ENCODE measurements around the gene SPIB. TPM values are rescaled to one million over a fixed set of nuclear protein-coding genes. Genes with fewer than 3 reads are reported as not detected.

The SPIB gene
- total RNA-seq, 6 donors from 2014 or later: 0.13 to 2.1 (median 0.56) TPM; not detected in 2

DNA sequence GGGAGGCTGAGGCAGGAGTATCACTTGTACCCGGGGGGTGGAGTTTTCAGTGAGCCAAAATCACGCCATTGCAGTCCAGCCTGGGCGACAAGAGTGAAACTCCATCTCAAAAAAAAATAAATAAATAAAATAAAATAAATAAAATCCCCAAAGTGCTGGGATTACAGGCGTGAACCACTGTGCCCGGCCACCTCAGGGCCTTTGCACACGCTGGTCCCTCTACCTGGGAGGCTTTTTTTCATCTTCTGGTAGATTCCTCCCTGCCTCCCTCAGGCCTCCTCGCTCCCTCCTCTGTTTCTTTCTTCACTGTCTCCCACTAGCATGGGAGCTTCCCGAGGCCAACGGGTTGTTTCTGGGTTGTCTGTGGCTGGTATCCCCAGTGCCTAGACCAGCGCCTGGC is 29.0 kb downstream of the SPIB start:
- H3K9me3 ChIP-seq: no peaks in the 10 kb centered on the region
- no peak overlapping the region for H3K4me3 ChIP-seq
- no peak overlapping the region for H3K27ac ChIP-seq
- H3K4me1 ChIP-seq: no peaks in the 10 kb centered on the region
- DNase-seq (no peak), ATAC-seq (ENCODE audit: low FRiP score in 2 of 2) (no peak)
- no peak for TF ChIP-seq POLR2A (IDR thresholded peaks at IDR 0.05)
- TF ChIP-seq, protein P1, sequence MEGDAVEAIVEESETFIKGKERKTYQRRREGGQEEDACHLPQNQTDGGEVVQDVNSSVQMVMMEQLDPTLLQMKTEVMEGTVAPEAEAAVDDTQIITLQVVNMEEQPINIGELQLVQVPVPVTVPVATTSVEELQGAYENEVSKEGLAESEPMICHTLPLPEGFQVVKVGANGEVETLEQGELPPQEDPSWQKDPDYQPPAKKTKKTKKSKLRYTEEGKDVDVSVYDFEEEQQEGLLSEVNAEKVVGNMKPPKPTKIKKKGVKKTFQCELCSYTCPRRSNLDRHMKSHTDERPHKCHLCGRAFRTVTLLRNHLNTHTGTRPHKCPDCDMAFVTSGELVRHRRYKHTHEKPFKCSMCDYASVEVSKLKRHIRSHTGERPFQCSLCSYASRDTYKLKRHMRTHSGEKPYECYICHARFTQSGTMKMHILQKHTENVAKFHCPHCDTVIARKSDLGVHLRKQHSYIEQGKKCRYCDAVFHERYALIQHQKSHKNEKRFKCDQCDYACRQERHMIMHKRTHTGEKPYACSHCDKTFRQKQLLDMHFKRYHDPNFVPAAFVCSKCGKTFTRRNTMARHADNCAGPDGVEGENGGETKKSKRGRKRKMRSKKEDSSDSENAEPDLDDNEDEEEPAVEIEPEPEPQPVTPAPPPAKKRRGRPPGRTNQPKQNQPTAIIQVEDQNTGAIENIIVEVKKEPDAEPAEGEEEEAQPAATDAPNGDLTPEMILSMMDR (IDR thresholded peaks at IDR 0.05): no peak
- TF ChIP-seq EP300 (IDR thresholded peaks at IDR 0.05): no peak
- no peak for TF ChIP-seq POLR2AphosphoS5 (IDR thresholded peaks at IDR 0.05)
- no peaks in the 10 kb centered on the region for H3K27me3 ChIP-seq
- no peaks in the 10 kb centered on the region for H3K36me3 ChIP-seq
- 96 to 97% methylated on average over 10 of the region's 10 CpGs for WGBS, 2 donors

DNA sequence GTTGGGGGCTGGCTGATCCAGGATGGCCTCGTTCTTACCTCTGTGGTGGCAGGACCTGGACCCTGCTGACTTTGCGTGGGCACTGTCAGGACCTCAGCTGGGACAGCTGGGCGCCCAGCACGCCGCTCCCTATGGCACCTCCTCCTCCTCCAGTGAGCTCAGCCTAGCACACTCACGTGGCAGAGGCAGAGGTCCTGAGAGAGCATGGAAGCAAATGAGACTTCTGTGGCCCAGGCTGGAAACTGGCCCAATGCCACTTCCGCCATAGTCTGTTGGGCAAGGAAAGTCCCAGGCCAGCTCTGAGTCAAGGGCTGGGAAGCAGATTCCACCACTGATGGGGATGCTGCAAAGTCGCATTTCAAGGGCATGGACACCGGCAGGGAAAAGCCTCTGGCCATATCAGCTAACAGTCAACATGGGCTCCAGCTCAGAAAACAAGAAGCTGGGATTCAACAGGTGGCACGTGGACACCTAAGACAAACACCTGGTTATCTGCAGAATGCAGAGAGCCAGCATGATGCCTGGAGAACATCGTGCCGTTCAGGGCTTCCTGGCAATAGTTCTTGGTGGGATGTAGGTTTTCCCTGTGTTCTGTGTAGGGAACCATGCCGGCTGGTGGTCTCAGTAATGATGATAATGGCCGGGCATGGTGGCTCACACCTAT is 30.6 kb downstream of the SPIB start:
- no peak for DNase-seq
- TF ChIP-seq EP300 (IDR thresholded peaks at IDR 0.05): no peak

DNA sequence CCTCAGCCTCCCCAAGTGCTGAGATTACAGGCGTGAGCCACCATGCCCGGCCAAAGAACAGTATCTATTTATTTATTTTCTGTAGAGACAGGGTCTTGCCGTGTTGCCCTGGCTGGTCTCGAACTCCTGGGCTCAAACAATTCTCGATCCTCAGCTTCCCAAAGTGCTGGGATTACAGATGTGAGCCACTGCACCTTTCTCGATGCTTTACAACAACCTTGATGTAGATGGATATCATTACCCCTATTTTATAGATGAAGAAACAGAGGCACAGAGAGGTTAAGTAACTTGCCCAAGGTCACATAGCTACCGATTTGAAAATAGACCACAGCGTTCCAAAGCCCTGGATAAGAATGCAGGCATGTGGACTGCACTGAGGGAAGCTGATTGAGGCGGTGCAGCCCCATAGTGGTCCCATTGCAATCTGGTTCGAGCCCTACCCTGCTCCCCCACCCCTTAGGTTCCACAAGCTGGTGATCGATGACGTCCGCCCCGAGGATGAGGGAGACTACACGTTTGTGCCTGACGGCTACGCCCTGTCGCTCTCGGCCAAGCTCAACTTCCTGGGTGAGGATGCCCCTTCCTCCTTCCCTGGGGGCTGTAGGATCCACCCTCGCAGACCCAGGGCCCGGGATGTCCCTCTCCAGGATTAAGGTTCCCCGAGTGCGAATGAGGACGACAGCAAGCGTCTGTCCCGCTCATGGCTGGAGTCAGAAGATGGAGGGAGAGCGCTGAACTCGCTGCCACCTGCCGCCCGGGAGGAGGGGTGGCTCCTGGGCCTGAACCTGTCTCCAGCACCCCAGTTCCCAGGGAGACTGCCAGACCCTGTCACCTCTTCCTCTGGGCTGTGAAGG is 31.9 kb downstream of the SPIB start:
- Histone ChIP-seq H3K4me3 (no peak overlapping the region), H3K27ac (no peak overlapping the region), H3K36me3 (no peaks in the 10 kb centered on the region), H3K4me1 (no peaks in the 10 kb centered on the region), H3K9me3 (no peaks in the 10 kb centered on the region), H3K27me3 (no peaks in the 10 kb centered on the region)
- ATAC-seq (ENCODE audit: low FRiP score in 2 of 2): no peak
- DNase-seq: no peak
- WGBS, 2 donors: 61 to 79% methylated on average over 15 to 30 of the region's 30 CpGs
- TF ChIP-seq, protein P1 (IDR thresholded peaks at IDR 0.05): no peak
- TF ChIP-seq POLR2A (IDR thresholded peaks at IDR 0.05) (no peak), POLR2AphosphoS5 (IDR thresholded peaks at IDR 0.05) (no peak), EP300 (IDR thresholded peaks at IDR 0.05) (no peak)

More for the DNA sequence above, 30.6 kb downstream of the SPIB start:
- no peaks in the 10 kb centered on the region for H3K27me3 ChIP-seq
- H3K4me3 ChIP-seq: no peak overlapping the region
- WGBS, 2 donors: 77 to 80% methylated on average over 14 of the region's 14 CpGs
- H3K4me1 ChIP-seq: no peaks in the 10 kb centered on the region
- H3K9me3 ChIP-seq: no peaks in the 10 kb centered on the region
- no peaks in the 10 kb centered on the region for H3K36me3 ChIP-seq
- no peak for ATAC-seq (ENCODE audit: low FRiP score in 2 of 2)
- no peak overlapping the region for H3K27ac ChIP-seq

DNA sequence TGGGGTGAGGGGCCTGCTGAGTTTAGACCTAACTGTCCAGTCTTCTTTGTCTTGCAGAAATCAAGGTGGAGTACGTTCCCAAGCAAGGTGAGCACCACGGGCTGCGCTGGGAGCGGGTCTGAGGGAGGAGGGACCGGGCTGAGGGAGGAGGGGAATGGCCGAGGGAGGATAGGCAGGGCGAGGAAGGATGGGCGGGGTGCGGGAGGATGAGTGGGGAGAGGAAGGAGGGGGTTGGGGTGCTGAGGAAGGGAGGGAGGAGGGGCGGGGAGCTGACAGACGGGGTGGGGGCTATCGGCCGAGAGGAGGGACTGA is 32.4 kb downstream of the SPIB start:
- H3K4me1 ChIP-seq: no peaks in the 10 kb centered on the region
- no peak overlapping the region for H3K27ac ChIP-seq
- TF ChIP-seq, protein P1 (IDR thresholded peaks at IDR 0.05): no peak
- TF ChIP-seq POLR2A (IDR thresholded peaks at IDR 0.05) (no peak), POLR2AphosphoS5 (IDR thresholded peaks at IDR 0.05) (no peak), EP300 (IDR thresholded peaks at IDR 0.05) (no peak)
- ATAC-seq (ENCODE audit: low FRiP score in 2 of 2) (no peak), DNase-seq (no peak)
- no peak overlapping the region for H3K4me3 ChIP-seq
- WGBS, 2 donors: 23 to 37% methylated on average over 5 to 13 of the region's 13 CpGs
- H3K9me3 ChIP-seq: no peaks in the 10 kb centered on the region
- no peaks in the 10 kb centered on the region for H3K36me3 ChIP-seq
- no peaks in the 10 kb centered on the region for H3K27me3 ChIP-seq

DNA sequence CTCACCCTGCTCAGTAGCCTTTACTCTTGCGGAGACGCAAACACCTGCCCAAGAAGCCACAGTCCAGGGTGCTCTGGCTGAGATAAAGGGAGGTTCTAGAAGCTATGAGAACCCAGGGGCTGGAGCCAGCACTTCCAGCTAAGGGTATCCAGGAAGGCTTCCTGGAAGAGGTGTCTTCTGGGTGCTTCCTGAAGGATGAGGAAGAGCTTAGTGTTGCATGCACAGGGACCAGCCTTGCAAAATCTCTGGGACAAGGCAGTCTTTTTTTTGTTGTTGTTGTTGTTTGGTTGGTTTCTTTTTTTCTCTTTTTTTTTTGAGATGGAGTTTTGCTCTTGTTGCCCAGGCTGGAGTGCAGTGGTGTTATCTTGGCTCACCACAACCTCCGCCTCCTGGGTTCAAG is 34.5 kb downstream of the SPIB start:
- H3K36me3 ChIP-seq: no peaks in the 10 kb centered on the region
- DNase-seq: no peak
- no peak overlapping the region for H3K27ac ChIP-seq
- no peak for ATAC-seq (ENCODE audit: low FRiP score in 2 of 2)
- no peak overlapping the region for H3K4me3 ChIP-seq
- peaks cover 0 to 3% (median 0%) of the 10 kb centered on the region in 4 donors for H3K27me3 ChIP-seq
- H3K4me1 ChIP-seq: no peaks in the 10 kb centered on the region
- H3K9me3 ChIP-seq: no peaks in the 10 kb centered on the region
- TF ChIP-seq, protein P1 (IDR thresholded peaks at IDR 0.05): no peak
- TF ChIP-seq POLR2AphosphoS5 (IDR thresholded peaks at IDR 0.05) (no peak), EP300 (IDR thresholded peaks at IDR 0.05) (no peak), POLR2A (IDR thresholded peaks at IDR 0.05) (no peak)
- WGBS, 2 donors: 97 to 100% methylated on average over 3 of the region's 3 CpGs
